GM12801 (cell line): ENCODE data around the gene TBC1D14.

Source experiments
- CTCF ChIP-seq: IDR thresholded peaks from one replicate; pipeline ENCODE4 v1.5.1; 2011; ENCODE audit warnings: control low read depth; ENCODE audit not compliant: insufficient read length; ENCODE audit errors: extremely low read depth

Gene TBC1D14

GRCh38 chr4:7077371-7077770 is 167.7 kb downstream of the TBC1D14 start:
- no peak for TF ChIP-seq CTCF

GRCh38 chr4:7078025-7078424 is 168.4 kb downstream of the TBC1D14 start:
- TF ChIP-seq CTCF = no peak
